Heart right ventricle (tissue), 16 donors: ENCODE measurements around the gene GLRA1. TPM values are rescaled to one million over a fixed set of nuclear protein-coding genes. Genes with fewer than 3 reads are reported as not detected.
A peak's percentile ranks its signal among the peaks of the same experiment; 100 is the strongest.

Experiments
- ATAC-seq, 8 donors: fragments of 200-7000 bp; cut with Tn5 transposase; one replicate each; pipeline ENCODE4 v1.9.1; 2020; ENCODE audit warnings: mild to moderate bottlenecking in 8 of 8, moderate library complexity in 8 of 8, moderate number of reproducible peaks in 1 of 8
- DNase-seq, 2 donors: peaks; one replicate each; pipeline ENCODE4 v3.0.0-alpha.2; 2020
- H3K27ac ChIP-seq, 10 donors: fragments of 200-600 bp; sonication (generic) in 2 of 10; one replicate each; pipeline versions ENCODE4 v1.5.0 to v1.8.0; 2020 to 2022; ENCODE audit warnings: mild to moderate bottlenecking in 3 of 10
- H3K27me3 ChIP-seq, 7 donors: fragments of 200-600 bp; one replicate each; pipeline ENCODE4 v1.8.0; 2021 to 2022; ENCODE audit warnings: mild to moderate bottlenecking in 2 of 7
- H3K36me3 ChIP-seq, 9 donors: fragments of 200-600 bp; sonication (generic) in 1 of 9; one replicate each; pipeline versions ENCODE4 v1.5.0 to v1.8.0; 2020 to 2022; ENCODE audit warnings: mild to moderate bottlenecking in 2 of 9
- H3K4me1 ChIP-seq, 9 donors: fragments of 200-600 bp; sonication (generic) in 1 of 9; one replicate each; pipeline versions ENCODE4 v1.5.0 to v1.8.0; 2020 to 2022; ENCODE audit warnings: mild to moderate bottlenecking in 4 of 9
- H3K4me3 ChIP-seq, 10 donors: fragments of 200-600 bp; sonication (generic) in 2 of 10; one replicate each; pipeline versions ENCODE4 v1.5.0 to v1.8.0; 2020 to 2022; ENCODE audit warnings: mild to moderate bottlenecking in 7 of 10, moderate library complexity in 2 of 10
- H3K9me3 ChIP-seq, 11 donors: fragments of 200-600 bp in 10 of 11; sonication (generic) in 2 of 11; one replicate each; pipeline versions ENCODE4 v1.5.0 to v1.8.0; 2013 to 2022; ENCODE audit warnings: mild to moderate bottlenecking in 2 of 11, control low read depth in 1 of 11, moderate library complexity in 1 of 11
- CTCF ChIP-seq, 9 donors: fragments of 200-600 bp; sonication (generic) in 2 of 9; IDR thresholded peaks; one replicate each; pipeline versions ENCODE4 v1.5.0 to v1.8.0; 2021 to 2022; ENCODE audit warnings: antibody characterized with exemption in 9 of 9, mild to moderate bottlenecking in 5 of 9, moderate library complexity in 1 of 9
- WGBS, 2 donors: extraction: QIAGEN DNeasy Blood & Tissue Kit; methylation state at CpG; one replicate each; pipeline ENCODE4 v1.1.7; 2013; ENCODE audit warnings: inconsistent platforms in 1 of 2; 5-methylcytosine and 5-hydroxymethylcytosine counted together
- intact Hi-C, 10 donors: fragments of 100-400 bp; cut with DNase I; formaldehyde crosslinking; loops; one replicate each; pipeline versions ENCODE4 v1.11.1 to v1.14.2; 2022
- polyA plus RNA-seq, 2 donors: library from polyadenylated mRNA; stranded (reverse); fragments of 200-250 nt; gene quantifications; one replicate each; pipeline ENCODE4 v1.2.3, GENCODE V29; 2013
- total RNA-seq, 10 donors: library from RNA; stranded (reverse); fragmentation: NEBNext Ultra II Directional in 3 of 10; extraction: Animal tissue kit (Norgen Biotek cat#: 25700) in 3 of 10; gene quantifications; one replicate each; pipeline versions ENCODE4 v1.2.1 to v1.2.4, GENCODE V29; 2021 to 2023
- donor health status: Arrhythmogenic right ventricular cardiomyopathy.
- donor health status: ischemic (EF 13 %, LVEDD 7.1; RV severe dilation, severe dysfunction).
- donor health status: healthy with polysubstance abuse.
- donor health status: DM: no; HTN: yes; CAD: no.
- donor health status: DM: no; HTN: no; CAD: no.
- donor health status: ischemic (EF 25% LVEDD 6.9; RV normal size, moderate dysfunction).
- donor health status: ischemic (EF 25% LVEDD 5.7; RV mildly dilated, moderate dysfunction).
- donor health status: healthy.
- donor health status: DM: yes; HTN: yes; CAD: no.
- donor health status: Ischemic cardiomyopathy.
- donor health status: ischemic (EF 35%, LVEDD 5.7; RV mildly dilated, moderate dysfunction).
- donor health status: nonischemic (EF 11% LVEDD 7.7; RV severe dilation, severe dysfunction).
- donor health status: DM: yes; HTN: yes; CAD: no.
- donor health status: PGD.
- donor health status: ischemic (EF 29% LVEDD 5.4; RV normal size, mild dysfunction).
- donor health status: nonischemic (EF 23%, LVEDD 6.1; RV moderate dilation, normal function).

GLRA1 gene
- total and polyA plus RNA-seq, 12 donors: not detected

- DNase-seq (no peak), ATAC-seq (no peak)
- no peak for TF ChIP-seq CTCF (IDR thresholded peaks at IDR 0.05)
- intact Hi-C loops: no loop called here
- Histone ChIP-seq H3K27ac (peak overlapping the region in 5 of 10 donors; percentile 10 to 91 (median 83)), H3K4me3 (peak overlapping the region in 8 of 10 donors; percentile 6 to 86 (median 80)), H3K36me3 (peaks cover 0 to 25% (median 0%) of the 10 kb centered on the region in 9 donors), H3K9me3 (no peaks in the 10 kb centered on the region), H3K27me3 (no peaks in the 10 kb centered on the region), H3K4me1 (peaks cover 4 to 76% (median 65%) of the 10 kb centered on the region in 9 donors)
- 8% methylated on average over 3 of the region's 3 CpGs for WGBS, 2 donors
Measured at GRCh38 chr5:151773951-151774350, 150.7 kb downstream of the GLRA1 start.

- DNase-seq: no peak
- peak overlapping the region; percentile 72 to 93 (median 86) for H3K27ac ChIP-seq
- TF ChIP-seq CTCF (IDR thresholded peaks at IDR 0.05): no peak
- peaks cover 0 to 16% (median 0%) of the 10 kb centered on the region in 9 donors for H3K36me3 ChIP-seq
- H3K27me3 ChIP-seq: no peaks in the 10 kb centered on the region
- peaks cover 4 to 67% (median 58%) of the 10 kb centered on the region in 9 donors for H3K4me1 ChIP-seq
- intact Hi-C loops: no loop called here
- no peaks in the 10 kb centered on the region for H3K9me3 ChIP-seq
- no peak for ATAC-seq
- 1% methylated on average over 18 of the region's 18 CpGs for WGBS, 2 donors
- peak overlapping the region; percentile 79 to 89 (median 82) for H3K4me3 ChIP-seq
Measured at GRCh38 chr5:151772846-151773561, 151.6 kb downstream of the GLRA1 start.

Other genes starting within 250 kb of the GLRA1 start
- 1,000 to 10,000 TPM in 1 of 10 donors, 100 to 1,000 TPM in 9; 261 to 1,135 (median 456) TPM for gene SPARC, start 237.9 kb downstream of the GLRA1 start, total RNA-seq
- 100 to 1,000 TPM; 144 to 924 TPM for gene SPARC, start 237.9 kb downstream of the GLRA1 start, polyA plus RNA-seq
- 10 to 100 TPM; 52.5 to 77.5 (median 65.8) TPM for gene ATOX1, start 166.2 kb downstream of the GLRA1 start, total RNA-seq
- gene ATOX1, start 166.2 kb downstream of the GLRA1 start, polyA plus RNA-seq: 100 to 1,000 TPM in 1 of 2 donors, 10 to 100 TPM in 1; 82.5 to 125 TPM
- gene G3BP1, start 152.9 kb downstream of the GLRA1 start, total RNA-seq: 100 to 1,000 TPM in 9 of 10 donors, 10 to 100 TPM in 1; 91.8 to 132 (median 116) TPM
- gene G3BP1, start 152.9 kb downstream of the GLRA1 start, polyA plus RNA-seq: 10 to 100 TPM; 10.6 to 16.6 TPM